Measurements from ENCODE around the gene ZNF558.

ZNF558 gene

DNA sequence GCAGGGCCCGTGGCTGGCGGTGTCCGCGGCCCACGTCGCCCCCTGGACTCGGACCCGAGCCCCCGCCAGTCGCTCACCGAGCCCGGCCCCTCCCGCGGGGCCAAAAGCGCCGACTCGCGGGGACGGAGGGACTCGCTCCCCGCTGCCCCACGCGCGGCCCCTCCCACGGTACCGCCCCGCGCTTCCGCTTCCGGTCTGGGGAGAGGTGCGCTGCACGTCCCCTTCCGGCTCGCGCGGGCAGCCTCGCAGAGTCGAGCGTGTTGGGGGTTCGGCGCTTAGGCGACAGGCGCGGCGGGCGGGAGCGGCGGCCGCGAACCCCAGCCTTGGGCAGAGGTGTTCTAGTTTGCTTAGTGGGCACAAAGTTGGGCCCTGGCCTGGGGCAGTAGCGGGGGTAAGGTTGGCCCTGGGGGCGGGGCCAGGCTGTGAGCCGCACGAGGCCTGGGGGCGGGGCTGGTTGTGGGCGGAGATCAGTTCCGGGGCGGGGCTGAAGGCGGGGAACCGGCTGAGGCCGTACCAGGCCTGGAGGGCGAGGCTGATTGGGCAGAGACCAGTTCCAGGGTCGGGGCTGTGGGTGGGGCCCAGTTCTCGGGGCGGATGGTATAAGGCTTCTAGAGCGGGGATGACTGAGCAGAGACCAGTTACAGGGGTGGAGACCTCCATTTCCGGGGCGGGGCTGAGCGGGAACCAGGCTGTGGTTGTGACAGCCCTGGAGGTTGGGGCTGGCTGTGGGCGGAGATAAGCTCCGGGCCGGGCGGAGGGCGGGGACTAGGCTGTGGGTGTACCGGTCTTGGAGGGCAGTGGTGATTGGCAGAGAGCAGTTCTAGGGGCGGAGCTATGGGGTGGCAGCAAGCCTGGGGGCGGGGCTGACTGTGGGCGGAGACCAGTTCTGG is at the start of gene ZNF558, which contains the start of gene MBD3L1:
Gene ZNF558 (minus strand): TSS at position 173 of the 890 bp plus-strand sequence. CDS start 9,645 bp downstream, outside the sequence.
Gene MBD3L1 (plus strand): TSS at position 246 of the 890 bp plus-strand sequence. CDS start 10,302 bp downstream, outside the sequence.
- DNase-seq: peak; percentile 98

DNA sequence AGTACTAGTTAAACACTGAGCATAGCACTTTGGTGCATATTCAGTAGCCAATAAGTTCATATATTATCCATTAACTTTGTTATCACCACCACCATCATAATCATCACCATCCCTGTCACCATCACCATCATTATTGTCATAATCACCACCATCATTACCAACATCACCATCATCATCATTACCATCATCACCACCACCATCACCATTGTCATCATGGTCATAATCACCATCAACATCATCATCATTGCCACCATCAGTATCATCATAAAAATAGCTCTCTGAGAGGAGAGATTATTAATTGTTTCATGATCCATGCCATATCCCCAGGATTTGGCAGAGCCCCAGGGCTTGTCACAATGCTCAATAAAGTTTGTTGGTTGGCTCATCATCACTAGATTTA is 49.4 kb upstream of the ZNF558 start:
- DNase-seq: no peak

DNA sequence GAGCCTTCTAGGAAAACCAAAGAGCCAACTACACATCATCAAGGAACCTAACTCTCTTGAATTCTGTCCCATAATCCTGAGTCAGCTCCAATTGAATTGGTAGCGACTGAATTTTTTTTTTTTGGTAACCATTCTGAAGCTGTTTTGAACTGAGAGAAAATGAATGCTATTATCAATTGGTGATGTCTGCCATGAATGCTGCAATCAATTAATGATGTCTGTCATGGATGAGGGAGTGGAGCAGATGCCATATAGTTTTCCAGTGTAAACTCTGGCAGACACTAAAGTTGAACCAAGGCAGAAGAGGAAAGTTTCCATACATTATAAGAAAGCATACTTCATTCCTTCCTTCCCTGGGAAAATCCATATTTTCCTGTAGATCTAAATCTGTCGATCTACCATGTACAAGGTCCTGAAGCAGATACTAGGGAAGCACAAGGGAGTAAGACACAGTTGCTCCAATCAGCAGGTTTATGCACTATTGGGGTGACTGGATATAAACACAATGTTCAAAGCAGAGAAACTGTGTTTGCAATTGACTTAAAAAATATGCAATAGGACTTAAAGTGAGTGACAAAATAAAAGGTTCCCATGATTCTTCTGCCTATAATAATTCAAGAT is 48.9 kb upstream of the ZNF558 start:
- DNase-seq: no peak

DNA sequence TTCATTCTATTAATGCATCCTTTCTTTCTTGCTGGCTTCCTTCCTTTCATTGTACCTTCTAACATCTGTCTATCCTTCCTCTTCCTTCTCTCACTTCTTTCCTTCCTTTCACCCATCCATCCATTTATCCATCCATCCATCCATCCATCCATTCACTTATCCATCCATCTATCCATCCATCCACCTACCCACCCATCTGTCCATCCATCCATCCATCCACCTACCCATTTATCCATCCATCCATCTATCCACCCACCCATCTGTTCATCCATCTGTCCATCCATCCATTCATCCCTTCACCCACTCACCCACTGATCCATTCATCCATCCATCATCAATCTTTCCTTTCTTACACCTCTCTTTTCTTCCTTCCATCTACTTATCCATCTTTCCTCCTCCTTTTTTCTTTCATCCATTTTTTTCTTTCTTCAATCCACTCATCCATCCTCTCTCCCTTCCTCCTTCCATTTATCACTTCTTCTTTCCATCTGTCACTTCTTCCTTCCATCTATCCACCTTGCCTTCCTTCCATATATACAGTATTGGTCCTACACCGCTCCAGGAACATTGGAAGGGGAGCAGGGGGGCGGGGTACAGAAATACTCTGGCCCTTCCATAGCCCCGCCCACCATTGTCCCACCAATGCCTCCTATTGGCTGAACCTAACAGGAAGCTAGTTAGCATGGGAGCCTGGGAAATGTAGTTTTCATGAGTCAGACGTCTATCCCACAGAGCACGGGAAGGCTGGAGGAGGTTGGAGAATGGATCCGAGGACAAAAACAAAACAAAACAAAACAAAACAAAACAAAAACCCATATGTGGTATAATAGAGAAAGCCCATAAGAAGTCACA is 46.0 kb upstream of the ZNF558 start:
- DNase-seq: no peak

DNA sequence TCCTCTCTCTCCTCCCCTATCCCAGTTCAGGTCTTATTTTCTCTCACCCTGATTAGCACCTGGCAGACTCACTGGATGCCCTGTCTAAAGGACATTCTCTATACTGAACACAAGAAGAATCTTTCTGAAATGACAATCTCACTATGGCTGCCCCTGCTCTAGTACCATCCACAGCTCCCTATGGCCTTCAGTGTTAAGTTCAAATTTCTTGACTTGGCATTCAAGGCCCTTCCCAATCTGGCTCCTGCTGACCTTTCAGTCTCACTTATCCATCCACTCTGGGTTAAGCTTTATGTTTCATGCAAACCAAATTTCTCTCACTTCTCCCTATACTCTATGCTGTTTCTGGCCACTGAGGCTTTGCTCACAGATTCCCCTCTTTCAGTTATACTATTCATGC is 34.2 kb upstream of the ZNF558 start:
- DNase-seq: no peak

DNA sequence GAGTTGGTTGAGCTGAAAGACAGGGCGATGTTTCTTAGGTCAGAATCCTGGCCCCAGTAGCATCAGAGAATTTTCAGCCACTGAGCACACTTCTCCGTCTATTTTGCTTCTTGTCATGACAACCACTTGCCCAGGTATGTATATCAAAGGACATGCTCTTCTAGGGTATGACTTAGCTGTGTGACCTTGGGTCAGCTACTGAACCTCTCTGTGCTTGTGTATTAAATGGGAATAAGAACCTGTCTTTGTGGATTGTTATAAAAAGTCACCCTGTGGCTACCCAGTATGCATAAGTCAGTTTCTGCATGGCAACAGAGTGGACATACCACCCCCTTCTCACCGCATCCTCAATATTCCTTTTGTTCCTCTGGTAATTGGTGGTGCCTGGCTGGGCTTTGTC is 26.2 kb upstream of the ZNF558 start:
- DNase-seq: no peak

GRCh38 chr19:8850488-8850887 is 18.4 kb upstream of the ZNF558 start:
- DNase-seq: no peak

DNA sequence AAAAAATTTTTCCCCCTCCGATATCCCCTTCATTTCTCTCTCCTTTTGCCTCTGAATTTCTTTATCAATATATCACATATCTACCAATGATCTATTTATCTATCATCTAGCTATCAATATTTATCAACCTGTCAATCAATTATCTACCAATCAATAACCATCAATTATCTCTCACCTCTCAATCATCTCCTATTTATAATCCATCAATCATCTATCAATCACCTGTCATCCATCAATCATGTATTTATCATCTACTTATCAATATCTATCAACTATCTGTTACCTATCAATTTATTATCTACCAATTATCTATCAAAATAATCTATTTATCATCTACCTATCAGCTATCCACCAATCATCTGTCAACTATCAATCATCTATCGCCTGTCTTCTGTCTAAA is 17.1 kb upstream of the ZNF558 start:
- no peak for DNase-seq

DNA sequence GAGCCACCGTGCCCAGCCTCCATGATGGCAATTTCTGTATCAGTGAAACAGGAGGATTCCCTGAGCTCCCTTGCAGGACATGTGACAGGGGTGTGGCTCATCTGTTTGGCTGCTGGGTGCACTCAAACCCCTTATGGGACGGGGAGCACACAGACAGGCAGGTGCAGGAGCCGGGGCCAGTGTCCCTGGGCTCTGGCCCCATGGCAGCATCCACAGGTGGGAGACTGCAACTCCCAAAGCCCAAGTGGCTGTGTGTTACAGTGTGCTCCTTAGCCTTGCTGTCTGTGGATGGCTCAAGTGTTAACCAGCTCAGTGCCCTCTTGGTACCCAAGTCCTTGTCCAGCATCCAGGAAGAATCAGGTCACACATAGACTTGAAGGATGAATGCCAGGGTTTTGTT is 14.7 kb upstream of the ZNF558 start:
- no peak for DNase-seq

DNA sequence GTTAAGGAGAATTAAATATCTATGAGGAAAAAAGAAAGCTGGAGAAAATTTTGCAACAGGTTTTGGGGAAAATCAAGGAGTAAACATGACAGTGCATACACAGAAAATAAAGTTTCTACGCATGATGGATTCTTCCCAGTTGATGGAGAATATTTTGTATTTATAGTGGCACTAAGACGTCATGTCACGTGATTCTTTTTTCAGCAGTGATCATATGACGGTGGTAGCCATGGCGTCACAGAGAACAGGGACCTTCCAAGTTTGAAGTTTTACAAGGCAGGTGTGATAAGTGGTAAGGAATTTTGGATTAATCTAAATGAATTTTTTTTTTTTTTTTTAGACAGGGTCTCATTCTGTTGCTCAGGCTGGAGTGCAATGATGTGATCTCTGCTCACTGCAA is 8.6 kb upstream of the ZNF558 start:
- no peak for DNase-seq

DNA sequence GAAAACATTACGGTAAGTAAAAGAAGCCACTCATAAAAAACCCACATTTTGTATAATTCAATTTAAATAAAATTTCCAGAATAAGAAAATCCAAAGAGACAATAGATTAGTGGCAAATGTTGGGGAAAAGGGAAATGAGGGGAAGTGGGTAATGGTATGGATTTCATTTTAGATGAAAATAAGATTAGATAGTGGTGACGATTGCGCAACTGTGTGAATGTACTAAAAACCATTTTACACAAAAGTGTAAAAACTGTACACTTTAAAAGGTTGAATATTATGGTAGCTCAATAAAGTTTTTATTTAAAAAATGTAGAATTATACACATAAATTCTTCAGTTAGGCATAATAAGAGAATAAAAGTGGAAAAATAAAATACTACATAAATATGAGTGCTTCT is 3.8 kb upstream of the ZNF558 start:
- DNase-seq: no peak

GRCh38 chr19:8835446-8835845 is 3.3 kb upstream of the ZNF558 start:
- no peak for DNase-seq

DNA sequence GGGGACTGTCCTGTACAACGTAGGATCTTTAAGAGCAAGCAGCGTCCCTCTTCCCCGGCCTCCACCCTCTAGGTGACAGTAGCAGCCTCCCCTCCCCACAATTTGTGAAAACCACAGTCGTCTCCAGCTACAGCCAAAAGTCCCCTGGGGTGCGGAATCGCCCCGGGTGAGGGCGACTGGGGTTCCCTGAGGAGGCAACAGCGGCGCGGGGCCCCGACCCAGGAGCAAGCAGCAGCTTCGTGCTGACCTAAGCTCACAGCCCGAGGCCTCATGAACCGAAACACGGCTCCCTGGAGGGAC is 322 bp downstream of the ZNF558 start:
- no peak for DNase-seq

- DNase-seq: no peak
These were observed 731 bp downstream of the ZNF558 start for GRCh38 chr19:8831373-8831772.

GRCh38 chr19:8827277-8827676 is 4.8 kb downstream of the ZNF558 start:
- DNase-seq: no peak

DNA sequence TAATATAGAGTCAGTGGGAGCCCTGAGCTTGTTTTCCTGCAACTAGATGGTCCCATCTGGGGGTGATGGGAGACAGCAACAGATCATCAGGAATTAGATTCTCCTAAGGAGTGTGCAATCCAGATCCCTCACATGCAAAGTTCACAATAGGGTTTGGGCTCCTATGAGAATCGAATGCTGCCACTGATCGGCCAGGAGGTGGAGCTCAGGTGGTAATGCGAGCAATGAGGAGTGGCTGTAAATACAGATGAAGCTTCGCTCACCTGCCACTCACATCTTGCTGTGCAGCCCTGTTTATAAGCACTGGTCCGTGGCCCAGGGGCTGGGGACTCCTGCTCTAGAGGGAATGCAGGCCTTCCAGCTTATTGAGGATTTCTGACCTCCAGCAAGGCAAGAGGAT is 5.7 kb downstream of the ZNF558 start:
- no peak for DNase-seq

GRCh38 chr19:8821748-8822241 is 10.3 kb downstream of the ZNF558 start:
- DNase-seq: no peak

GRCh38 chr19:8820234-8820633 is 11.9 kb downstream of the ZNF558 start:
- no peak for DNase-seq

GRCh38 chr19:8815780-8816179 is 16.3 kb downstream of the ZNF558 start:
- no peak for DNase-seq

DNA sequence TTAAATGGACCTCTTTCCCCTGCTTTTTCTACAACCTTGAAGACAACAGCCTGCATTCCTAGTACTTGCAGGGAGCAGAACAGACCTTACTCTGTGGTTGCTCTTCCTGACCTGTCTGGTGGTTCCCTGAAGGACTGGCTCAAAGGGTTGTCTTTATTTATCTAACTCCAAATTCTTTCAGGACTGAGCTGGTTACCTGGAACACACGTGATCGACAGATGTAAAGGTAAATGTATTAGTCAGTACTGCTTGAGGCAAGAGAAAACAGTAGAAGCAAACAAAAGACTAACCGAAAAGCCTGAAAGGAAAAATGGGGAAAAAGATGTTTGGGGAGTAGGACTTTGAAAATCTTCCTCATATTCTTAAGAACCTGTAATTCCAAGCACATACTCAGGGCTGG is 17.9 kb downstream of the ZNF558 start:
- no peak for DNase-seq

- DNase-seq: no peak
These were observed 20.6 kb downstream of the ZNF558 start for GRCh38 chr19:8811315-8812172.

GRCh38 chr19:8806661-8807060 is 25.4 kb downstream of the ZNF558 start:
- DNase-seq: no peak

Measured in activated gamma-delta T cell treated with Interleukin-2 at 50 U/mL for 16 hours (primary cell).